Thyroid gland (tissue), 4 donors: Measurements from ENCODE around the gene COG5.

ENCODE experiments used
- CTCF ChIP-seq, 6 experiments: fragments of 200-600 bp in 3 of 6; fragments of 450-650 bp in 3 of 6; sonication (generic) in 3 of 6; IDR thresholded peaks; one replicate each; pipeline ENCODE4 v1.5.1; 2016 to 2019; ENCODE audit warnings: antibody characterized with exemption in 6 of 6, mild to moderate bottlenecking in 2 of 6, inconsistent platforms in 1 of 6, moderate library complexity in 1 of 6
- POLR2A ChIP-seq, 2 donors: fragments of 450-650 bp; IDR thresholded peaks; one replicate each; pipeline ENCODE4 v1.6.1; 2017; ENCODE audit warnings: antibody characterized with exemption in 2 of 2, mild to moderate bottlenecking in 2 of 2, moderate library complexity in 1 of 2

GRCh38 chr7:107396990-107397389, 166.7 kb downstream of the COG5 start:
- TF ChIP-seq CTCF (IDR thresholded peaks at IDR 0.05) (no peak), POLR2A (IDR thresholded peaks at IDR 0.05) (no peak)
